Upper lobe of left lung (tissue), 6 donors: Measurements from ENCODE around the gene TSPAN16. TPM values are rescaled to one million over a fixed set of nuclear protein-coding genes. Genes with fewer than 3 reads are reported as not detected.
A peak's percentile ranks its signal among the peaks of the same experiment; 100 is the strongest.
"Not testable (repeated sequence)": the region's sequence is repeated elsewhere in the genome, so short reads cannot be mapped to it uniquely, and the experiment has no call there.

Experiments used
- ATAC-seq, 2 donors: fragments of 200-7000 bp; cut with Tn5 transposase; one replicate each; pipeline ENCODE4 v1.9.1; 2022; ENCODE audit warnings: mild to moderate bottlenecking in 2 of 2, moderate library complexity in 2 of 2; ENCODE audit not compliant: low FRiP score in 2 of 2
- DNase-seq, 2 donors: peaks; one replicate each; pipeline ENCODE4 v3.0.0-alpha.2; 2019 to 2020
- H3K27ac ChIP-seq, 4 donors: fragments of 200-600 bp; sonication (generic); one replicate each; pipeline ENCODE4 v1.5.1; 2016 to 2019
- H3K27me3 ChIP-seq, 4 donors: fragments of 200-600 bp; sonication (generic); one replicate each; pipeline ENCODE4 v1.5.1; 2017 to 2019
- H3K36me3 ChIP-seq, 4 donors: fragments of 200-600 bp; sonication (generic); one replicate each; pipeline ENCODE4 v1.5.1; 2016 to 2019
- H3K4me1 ChIP-seq, 4 donors: fragments of 200-600 bp; sonication (generic); one replicate each; pipeline ENCODE4 v1.5.1; 2018 to 2019
- H3K4me3 ChIP-seq, 4 donors: fragments of 200-600 bp; sonication (generic); one replicate each; pipeline ENCODE4 v1.5.1; 2017 to 2019; ENCODE audit warnings: mild to moderate bottlenecking in 2 of 4, moderate library complexity in 1 of 4
- H3K9me3 ChIP-seq, 4 donors: fragments of 200-600 bp; sonication (generic); one replicate each; pipeline ENCODE4 v1.5.1; 2018 to 2019
- CTCF ChIP-seq, 6 experiments: fragments of 450-650 bp in 4 of 6; fragments of 200-600 bp in 2 of 6; sonication (generic) in 2 of 6; IDR thresholded peaks; one replicate each; pipeline ENCODE4 v1.5.1; 2016 to 2019; ENCODE audit warnings: antibody characterized with exemption in 6 of 6
- EP300 ChIP-seq, 4 donors: sonication (generic); formaldehyde crosslinking; IDR thresholded peaks; one replicate each; pipeline ENCODE4 v1.5.1; 2017; ENCODE audit warnings: antibody characterized with exemption in 4 of 4, control low read depth in 2 of 4
- POLR2A ChIP-seq, 4 donors: fragments of 450-650 bp; IDR thresholded peaks; one replicate each; pipeline ENCODE4 v1.5.1; 2016 to 2017; ENCODE audit warnings: antibody characterized with exemption in 4 of 4, mild to moderate bottlenecking in 2 of 4
- POLR2AphosphoS5 ChIP-seq, 2 donors: sonication (generic); formaldehyde crosslinking; IDR thresholded peaks; one replicate each; pipeline ENCODE4 v1.5.1; 2017; ENCODE audit warnings: antibody characterized with exemption in 2 of 2
- WGBS, 2 donors: methylation state at CpG; one replicate each; pipeline ENCODE4 v1.1.5; 2017 to 2018; 5-methylcytosine and 5-hydroxymethylcytosine counted together
- total RNA-seq, 6 donors: library from RNA; depleted of rRNA in 4 of 6; stranded (reverse); fragments of >200 nt in 4 of 6; gene quantifications; one replicate each; pipeline versions ENCODE4 v1.1.0 to v1.2.1, GENCODE V29; 2016 to 2021
- donor health status: DM: no; HTN: no; CAD: no; lungs with moderate emphysema.
- donor health status: DM: no; HTN: yes; CAD: no; lungs with severe emphysema.

TSPAN16 gene
- total RNA-seq, 6 donors from 2014 or later, result not detected

DNA sequence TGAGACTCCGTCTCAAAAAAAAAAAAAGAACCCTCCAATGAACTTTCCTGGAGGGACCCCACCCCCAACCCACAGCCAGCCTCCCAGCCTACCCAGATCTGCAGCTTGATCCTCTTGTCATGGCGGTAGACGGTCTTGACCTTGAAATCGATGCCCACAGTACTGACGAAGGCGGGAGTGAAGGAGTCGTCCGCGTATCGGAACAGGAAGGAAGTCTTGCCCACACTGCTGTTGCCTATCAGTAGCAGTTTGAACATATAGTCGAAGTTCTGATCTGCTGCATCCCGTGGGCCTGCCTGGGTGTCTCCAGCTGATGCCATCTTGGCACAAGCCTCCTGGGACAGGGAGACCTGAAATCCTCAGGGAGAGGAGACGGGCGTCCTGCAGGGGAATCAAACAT is 41.1 kb downstream of the TSPAN16 start:
- H3K4me1 ChIP-seq, result peaks cover 17 to 30% (median 20%) of the 10 kb centered on the region in 4 donors
- H3K27me3 ChIP-seq, result no peaks in the 10 kb centered on the region
- WGBS, 2 donors, result 64 to 73% methylated on average over 13 to 14 of the region's 14 CpGs
- ATAC-seq (no peak), DNase-seq (no peak)
- H3K27ac ChIP-seq, result peak overlapping the region in 1 of 4 donors; percentile 12
- H3K36me3 ChIP-seq, result peaks cover 14 to 52% (median 39%) of the 10 kb centered on the region in 4 donors
- H3K9me3 ChIP-seq, result no peaks in the 10 kb centered on the region
- H3K4me3 ChIP-seq, result no peak overlapping the region
- TF ChIP-seq POLR2AphosphoS5 (IDR thresholded peaks at IDR 0.05) (no peak), EP300 (IDR thresholded peaks at IDR 0.05) (no peak)

DNA sequence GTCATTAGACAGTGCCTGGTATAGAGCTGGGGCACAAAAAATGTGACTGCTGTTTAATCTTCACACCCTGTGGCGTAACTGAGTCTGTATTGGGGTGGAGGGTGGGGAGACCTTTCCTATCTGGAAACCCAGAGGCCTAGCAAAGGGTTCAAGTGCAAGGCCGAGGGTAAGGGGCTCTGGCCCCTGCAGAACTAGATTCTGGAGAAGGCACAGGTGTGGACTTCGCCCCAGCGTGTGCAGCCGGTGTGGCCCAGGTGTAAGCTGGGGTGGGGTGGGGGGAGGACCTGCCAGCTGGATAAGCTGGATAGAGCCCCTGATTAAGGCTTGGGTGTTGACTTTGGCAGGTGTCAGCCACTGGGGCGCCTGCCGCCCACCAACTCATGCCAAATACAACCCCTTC is 42.2 kb downstream of the TSPAN16 start:
- peak overlapping the region; percentile 74 to 94 (median 92) for H3K27ac ChIP-seq
- H3K27me3 ChIP-seq, result no peaks in the 10 kb centered on the region
- peaks cover 17 to 30% (median 20%) of the 10 kb centered on the region in 4 donors for H3K4me1 ChIP-seq
- WGBS, 2 donors, result 80 to 81% methylated on average over 7 of the region's 7 CpGs
- peaks cover 14 to 46% (median 35%) of the 10 kb centered on the region in 4 donors for H3K36me3 ChIP-seq
- TF ChIP-seq CTCF (IDR thresholded peaks at IDR 0.05) (no peak), EP300 (IDR thresholded peaks at IDR 0.05) (no peak), POLR2AphosphoS5 (IDR thresholded peaks at IDR 0.05) (no peak), POLR2A (IDR thresholded peaks at IDR 0.05) (no peak)
- H3K4me3 ChIP-seq, result peak overlapping the region; percentile 22 to 96 (median 76)
- ATAC-seq (no peak), DNase-seq (no peak)
- no peaks in the 10 kb centered on the region for H3K9me3 ChIP-seq

DNA sequence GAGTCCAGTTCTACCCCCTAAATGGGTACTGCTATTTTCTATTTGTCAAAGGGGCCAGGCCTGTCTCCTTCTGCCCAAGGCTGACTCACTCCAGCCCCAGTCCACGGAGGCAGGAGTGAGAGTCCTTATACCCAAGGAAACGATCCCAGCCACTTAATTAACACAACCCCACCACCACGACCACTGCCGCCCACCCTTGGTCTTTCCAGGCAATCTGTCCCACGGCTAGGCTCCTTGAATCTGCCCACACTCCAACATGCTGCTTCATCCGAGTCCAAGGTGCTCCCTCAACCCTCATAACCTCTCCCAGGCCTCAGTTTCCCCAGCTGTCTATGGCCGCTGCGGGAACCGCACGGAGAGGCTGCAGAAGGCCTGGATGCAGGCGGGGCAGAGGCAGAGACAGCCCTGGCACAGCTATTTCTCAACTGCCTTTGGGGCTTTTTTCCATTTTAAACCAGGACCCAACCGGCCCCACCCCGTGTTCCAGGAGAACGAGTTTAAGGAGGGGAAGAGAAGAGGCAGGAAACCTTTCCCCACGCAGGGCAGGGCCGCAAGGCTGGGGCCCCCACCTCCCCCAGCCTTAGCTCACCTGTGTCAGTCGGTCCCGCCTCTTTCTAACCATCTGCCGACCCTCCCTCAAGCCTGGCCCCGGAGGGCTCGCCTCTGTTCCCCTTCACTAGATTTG is 42.8 kb downstream of the TSPAN16 start:
- peak overlapping the region; percentile 74 to 94 (median 92) for H3K27ac ChIP-seq
- peaks cover 8 to 41% (median 29%) of the 10 kb centered on the region in 4 donors for H3K36me3 ChIP-seq
- DNase-seq, result peak; percentile 63 to 68

GRCh38 chr19:11339254-11340098 is 43.5 kb downstream of the TSPAN16 start, which contains the start of gene RAB3D:
Gene RAB3D (minus strand): TSS chr19:11339657. CDS start chr19:11337399, 2,258 bp downstream.
- peak within 1 kb of the TSS; percentile 74 to 94 (median 92) for H3K27ac ChIP-seq
- H3K27me3 ChIP-seq, result no peaks in the 10 kb centered on the region
- H3K9me3 ChIP-seq, result no peaks in the 10 kb centered on the region
- ATAC-seq (peak; percentile 95 to 97), DNase-seq (peak; percentile 95 to 96)
- H3K4me3 ChIP-seq, result peak within 1 kb of the TSS; percentile 70 to 99 (median 89)
- TF ChIP-seq POLR2AphosphoS5 (IDR thresholded peaks at IDR 0.05) (peak; percentile 68 to 88), CTCF (IDR thresholded peaks at IDR 0.05) (no peak), EP300 (IDR thresholded peaks at IDR 0.05) (peak in 1 of 4 donors; percentile 6), POLR2A (IDR thresholded peaks at IDR 0.05) (peak in 2 of 4 donors; percentile 32 to 82)
- 6 to 16% methylated on average over 13 to 44 of the region's 53 CpGs for WGBS, 2 donors
- peaks cover 2 to 33% (median 23%) of the 10 kb centered on the region in 4 donors for H3K36me3 ChIP-seq
- H3K4me1 ChIP-seq, result peaks cover 25 to 39% (median 27%) of the 10 kb centered on the region in 4 donors

More for the DNA sequence above, 42.8 kb downstream of the TSPAN16 start:
- Histone ChIP-seq H3K27me3 (no peaks in the 10 kb centered on the region), H3K9me3 (no peaks in the 10 kb centered on the region), H3K4me3 (peak overlapping the region; percentile 70 to 99 (median 89)), H3K4me1 (peaks cover 17 to 31% (median 20%) of the 10 kb centered on the region in 4 donors)
- peak; percentile 48 to 49 for ATAC-seq
- no peak for TF ChIP-seq POLR2A (IDR thresholded peaks at IDR 0.05)
- TF ChIP-seq POLR2AphosphoS5 (IDR thresholded peaks at IDR 0.05), result peak in 1 of 2 donors; percentile 17
- no peak for TF ChIP-seq CTCF (IDR thresholded peaks at IDR 0.05)
- TF ChIP-seq EP300 (IDR thresholded peaks at IDR 0.05), result no peak
- WGBS, 2 donors, result 19 to 26% methylated on average over 18 to 20 of the region's 21 CpGs

DNA sequence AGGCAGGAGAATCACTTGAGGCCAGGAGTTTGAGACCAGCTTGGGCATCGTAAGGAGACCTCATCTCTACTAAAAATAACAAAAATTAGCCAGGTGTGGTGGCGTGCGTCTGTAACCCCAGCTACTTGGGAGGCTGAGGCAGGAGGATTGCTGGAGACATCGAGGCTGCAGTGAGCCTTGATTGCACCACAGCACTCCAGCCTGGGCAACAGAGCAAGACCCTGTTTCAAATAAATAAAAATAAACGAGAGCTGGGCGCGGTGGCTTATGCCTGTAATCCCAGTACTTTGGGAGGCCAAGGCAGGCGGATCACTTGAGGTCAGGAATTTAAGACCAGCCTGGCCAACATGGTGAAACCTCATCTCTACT is 44.1 kb downstream of the TSPAN16 start:
- Histone ChIP-seq H3K36me3 (peaks cover 0 to 27% (median 17%) of the 10 kb centered on the region in 4 donors), H3K27ac (peak overlapping the region in 3 of 4 donors; percentile 89 to 94 (median 94)), H3K4me3 (peak overlapping the region in 2 of 4 donors; percentile 70 to 96), H3K4me1 (peaks cover 31 to 45% (median 33%) of the 10 kb centered on the region in 4 donors)
- not testable (repeated sequence) for H3K27me3 ChIP-seq, ATAC-seq, H3K9me3 ChIP-seq, DNase-seq
- 82 to 87% methylated on average over 8 of the region's 8 CpGs for WGBS, 2 donors
